GOT3 (cell line): Measurements from ENCODE around the gene FARS2.

Source experiments
- DNase-seq: peaks from one replicate; lab custom pipeline; 2025; ENCODE audit warnings: mixed read lengths; lab: John Stamatoyannopoulos, UW

Gene FARS2

GRCh38 chr6:5469101-5469846 is 208.0 kb downstream of the FARS2 start:
- no peak for DNase-seq

GRCh38 chr6:5471044-5471443 is 209.7 kb downstream of the FARS2 start:
- no peak for DNase-seq

GRCh38 chr6:5471637-5472398 is 210.5 kb downstream of the FARS2 start:
- DNase-seq, result no peak

GRCh38 chr6:5472571-5472970 is 211.3 kb downstream of the FARS2 start:
- no peak for DNase-seq

- DNase-seq, result no peak
Measured at GRCh38 chr6:5475779-5476178, 214.5 kb downstream of the FARS2 start.

- no peak for DNase-seq
Measured at GRCh38 chr6:5478380-5478779, 217.1 kb downstream of the FARS2 start.

GRCh38 chr6:5481033-5481432 is 219.7 kb downstream of the FARS2 start:
- no peak for DNase-seq

GRCh38 chr6:5481750-5482149 is 220.4 kb downstream of the FARS2 start:
- DNase-seq, result no peak

- DNase-seq, result no peak
Measured at GRCh38 chr6:5482619-5483018, 221.3 kb downstream of the FARS2 start.

GRCh38 chr6:5484692-5485091 is 223.4 kb downstream of the FARS2 start:
- no peak for DNase-seq

GRCh38 chr6:5486214-5486613 is 224.9 kb downstream of the FARS2 start:
- no peak for DNase-seq

- DNase-seq, result no peak
Measured at GRCh38 chr6:5490501-5491069, 229.3 kb downstream of the FARS2 start.

- no peak for DNase-seq
Measured at GRCh38 chr6:5492356-5492755, 231.0 kb downstream of the FARS2 start.

- no peak for DNase-seq
Measured at GRCh38 chr6:5493806-5494205, 232.5 kb downstream of the FARS2 start.

- DNase-seq, result no peak
Measured at GRCh38 chr6:5497896-5498578, 236.7 kb downstream of the FARS2 start.

GRCh38 chr6:5498579-5498899 is 237.2 kb downstream of the FARS2 start:
- no peak for DNase-seq

GRCh38 chr6:5499644-5500306 is 238.5 kb downstream of the FARS2 start:
- no peak for DNase-seq

- DNase-seq, result no peak
Measured at GRCh38 chr6:5501837-5502236, 240.5 kb downstream of the FARS2 start.

- no peak for DNase-seq
Measured at GRCh38 chr6:5504078-5504477, 242.8 kb downstream of the FARS2 start.

- no peak for DNase-seq
Measured at GRCh38 chr6:5506149-5506548, 244.8 kb downstream of the FARS2 start.

- DNase-seq, result no peak
Measured at GRCh38 chr6:5506597-5506996, 245.3 kb downstream of the FARS2 start.

GRCh38 chr6:5507131-5507681 is 245.9 kb downstream of the FARS2 start:
- no peak for DNase-seq
